ENCODE measurements around the gene RBKS.
A peak's percentile ranks its signal among the peaks of the same experiment; 100 is the strongest.

Gene RBKS

DNA sequence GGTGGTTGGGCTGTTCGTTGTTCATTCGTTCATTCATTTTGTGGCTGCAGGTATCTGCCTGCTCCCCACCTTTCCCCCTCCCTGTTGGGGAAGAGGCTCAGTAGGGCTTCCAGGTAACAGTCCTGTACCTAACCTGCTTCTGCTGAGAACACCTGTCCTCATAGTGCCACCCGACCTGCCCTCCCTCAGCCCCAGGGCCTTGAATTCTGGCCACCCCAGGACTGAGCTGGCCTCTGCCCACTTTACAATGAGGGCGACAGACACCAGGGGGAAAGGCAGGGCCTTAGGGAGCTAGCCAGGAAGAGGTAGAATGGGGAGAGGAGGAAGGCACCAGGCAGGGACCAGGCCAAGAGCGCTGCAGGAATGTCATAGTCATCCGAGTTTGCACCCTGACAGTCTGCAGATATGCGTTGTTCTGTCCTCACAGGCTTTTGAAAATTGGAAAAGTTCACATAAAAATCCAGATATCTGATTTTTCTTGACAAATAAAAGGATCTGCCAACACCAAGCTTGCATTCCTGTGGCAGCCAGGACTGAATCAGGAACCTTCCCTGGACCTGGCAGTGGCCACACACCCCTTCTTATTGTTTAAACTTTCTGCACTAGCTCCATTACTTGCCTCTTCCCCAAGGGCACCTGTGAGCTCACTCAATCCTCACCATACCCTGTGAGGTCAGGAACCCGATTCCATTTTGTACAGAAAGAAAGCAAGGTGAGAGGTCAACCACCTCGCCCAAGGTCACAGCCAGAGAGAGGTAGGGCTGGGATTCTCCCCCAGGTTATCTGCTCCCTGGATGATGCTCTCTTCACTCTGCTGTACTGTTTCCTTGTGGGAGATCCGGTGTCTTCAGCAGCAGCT is 153.9 kb downstream of the RBKS start:
- no peak for DNase-seq

DNA sequence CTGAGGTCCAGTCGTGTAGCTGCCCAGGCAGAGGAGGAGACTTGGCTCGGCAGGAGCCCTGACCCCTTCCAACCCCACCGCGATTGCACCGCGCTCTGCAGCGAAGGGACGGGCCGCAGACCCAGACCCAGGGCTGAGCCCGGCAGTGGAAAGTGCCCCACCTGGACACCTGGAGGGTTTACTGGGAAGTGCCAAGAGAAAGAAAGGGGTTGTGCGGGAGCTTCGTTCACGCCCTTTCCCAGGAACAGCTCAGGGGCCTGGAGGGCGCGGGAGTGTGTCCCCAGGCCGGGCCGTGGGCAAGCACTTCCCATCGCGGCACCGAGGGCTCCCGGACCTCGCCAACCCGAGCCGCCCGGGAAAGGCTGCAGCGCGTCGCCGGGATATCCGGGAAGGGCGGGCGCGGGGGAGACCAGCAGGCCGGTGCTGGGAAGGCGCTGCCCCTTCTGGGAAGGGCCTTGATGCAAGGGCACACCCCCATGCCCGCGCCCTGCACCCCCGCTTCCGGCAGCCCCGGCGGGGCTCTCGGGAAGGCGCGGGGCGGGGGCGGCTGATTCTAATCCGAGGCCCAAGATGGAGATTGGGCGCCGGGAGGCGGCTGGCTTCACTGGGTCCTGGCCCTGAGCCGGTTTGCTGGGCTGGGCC is 154.8 kb downstream of the RBKS start:
- peak in 35 of 51 donors; percentile 12 to 72 (median 38) for DNase-seq

DNA sequence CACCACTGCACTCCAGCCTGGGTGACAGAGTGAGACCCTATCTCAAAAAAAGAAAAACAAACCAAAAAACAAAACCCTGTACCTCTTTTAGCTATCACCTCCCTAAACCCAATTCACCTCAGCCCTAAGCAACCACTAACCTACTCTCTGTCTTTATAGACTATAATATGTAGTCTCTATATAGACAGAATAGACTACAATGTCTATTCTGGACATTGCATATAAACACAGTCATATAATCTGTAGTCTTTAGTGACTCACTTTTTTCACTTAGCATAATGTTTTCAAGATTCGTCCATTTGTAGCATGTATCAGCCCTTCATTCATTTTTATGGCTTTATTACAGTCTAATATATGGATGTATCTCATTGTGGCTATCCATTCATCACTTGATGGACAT is 155.9 kb downstream of the RBKS start:
- DNase-seq: no peak

Data from hypothalamus (tissue), 51 donors.